Astrocyte (in vitro differentiated cells and primary cell): ENCODE results near the gene DPH1.

Experiments used
- CTCF ChIP-seq: IDR thresholded peaks from 2 replicates; pipeline ENCODE4 v1.5.1; 2011; ENCODE audit warnings: low read depth, mild to moderate bottlenecking, inconsistent platforms, low read length, moderate library complexity; ENCODE audit not compliant: insufficient read depth
- EZH2 ChIP-seq: IDR thresholded peaks from 2 replicates; pipeline ENCODE4 v1.6.1; 2012; ENCODE audit warnings: mild to moderate bottlenecking, low read length, inconsistent platforms; ENCODE audit not compliant: insufficient read depth

- TF ChIP-seq CTCF: no peak
- TF ChIP-seq EZH2: no peak
These were observed 55.6 kb downstream of the DPH1 start for GRCh38 chr17:2085648-2085949.
